ELF-1 (cell line): ENCODE measurements around the gene DIPK1A.
A peak's percentile ranks its signal among the peaks of the same experiment; 100 is the strongest.

Source experiments
- DNase-seq: peaks from one replicate; pipeline ENCODE4 v3.0.0-alpha.2; 2016; ENCODE audit warnings: low read depth, low spot score

Gene DIPK1A

DNA sequence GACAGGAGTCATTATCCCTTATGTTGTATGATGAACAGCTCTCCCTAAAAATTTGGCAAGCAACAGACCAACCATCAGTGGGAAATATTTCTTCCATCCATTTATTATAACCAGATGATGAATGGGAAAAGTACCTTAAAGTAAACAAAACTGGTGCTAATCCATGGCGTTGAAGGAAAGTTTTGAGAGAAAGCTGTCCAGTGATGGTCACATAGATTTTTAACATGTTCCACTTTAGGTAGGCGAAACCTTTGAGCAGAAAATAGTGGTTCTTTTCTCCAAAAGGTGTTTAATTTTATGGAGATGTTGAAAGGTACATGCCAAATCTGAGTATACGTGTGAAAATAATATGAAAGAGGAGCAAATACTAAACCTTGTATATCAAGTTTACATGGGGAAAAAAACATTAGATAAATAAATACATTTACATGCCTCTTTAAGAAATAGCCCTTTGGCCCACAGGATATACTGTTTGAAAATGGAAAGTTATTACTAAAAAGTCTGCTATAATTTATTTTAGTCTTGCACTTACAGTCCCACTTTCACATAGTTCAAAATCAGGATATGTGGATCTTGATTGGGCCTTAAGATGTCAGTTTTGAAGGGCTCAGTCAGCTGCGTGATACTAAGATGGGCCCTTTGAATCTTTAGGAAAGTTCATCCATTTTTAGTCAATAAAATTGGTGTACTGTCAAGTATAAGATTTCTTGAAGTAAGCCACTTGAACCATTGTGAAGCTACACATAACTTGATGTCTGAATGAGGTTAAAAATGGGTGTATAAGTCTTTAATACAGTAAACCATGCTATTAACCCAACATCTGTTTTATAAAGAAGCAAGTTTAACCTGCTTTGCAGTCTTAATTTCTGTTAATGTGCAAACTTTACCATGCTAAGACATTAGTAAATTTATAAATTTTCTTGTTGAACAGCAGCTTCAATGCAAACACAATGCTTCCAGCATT is 118.9 kb downstream of the DIPK1A start:
- no peak for DNase-seq

DNA sequence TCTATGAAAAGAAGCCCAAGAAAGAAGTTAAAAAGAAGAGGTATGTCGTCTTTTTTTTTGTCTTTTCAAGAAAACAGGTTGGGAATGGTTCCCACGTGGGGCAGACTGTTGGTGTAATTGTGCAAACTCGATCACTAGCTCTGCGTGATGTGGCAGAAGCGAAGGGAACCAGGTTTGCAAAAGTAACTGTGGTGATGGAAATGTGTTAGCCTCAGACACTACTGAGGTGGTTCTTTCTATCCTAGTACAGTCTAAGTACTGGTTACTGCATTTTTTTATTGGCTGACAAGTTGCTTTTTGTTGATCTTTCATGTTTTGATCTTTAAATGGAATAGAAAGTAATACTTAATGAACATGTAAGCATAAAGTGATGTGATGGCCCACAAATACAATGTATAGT is 120.7 kb downstream of the DIPK1A start:
- DNase-seq, result no peak

DNA sequence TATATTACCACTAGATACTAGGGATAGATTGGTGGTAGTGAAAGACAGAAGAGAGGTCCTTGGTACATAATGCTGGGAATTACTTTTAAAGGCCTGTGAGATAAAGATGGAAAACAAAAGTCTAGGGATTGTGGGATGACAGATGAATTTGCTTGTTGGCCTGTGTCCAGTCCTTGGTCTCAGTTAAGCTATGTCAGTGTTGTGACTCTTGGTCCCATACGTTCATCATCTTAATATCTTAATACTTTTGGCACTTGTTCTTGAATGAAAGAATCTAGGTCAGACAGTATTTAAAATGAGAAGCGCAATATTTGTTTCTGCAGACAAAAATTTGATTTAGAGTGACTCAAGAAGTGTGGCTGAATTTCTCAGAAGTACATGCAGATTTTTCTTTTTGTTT is 121.8 kb downstream of the DIPK1A start:
- no peak for DNase-seq

DNA sequence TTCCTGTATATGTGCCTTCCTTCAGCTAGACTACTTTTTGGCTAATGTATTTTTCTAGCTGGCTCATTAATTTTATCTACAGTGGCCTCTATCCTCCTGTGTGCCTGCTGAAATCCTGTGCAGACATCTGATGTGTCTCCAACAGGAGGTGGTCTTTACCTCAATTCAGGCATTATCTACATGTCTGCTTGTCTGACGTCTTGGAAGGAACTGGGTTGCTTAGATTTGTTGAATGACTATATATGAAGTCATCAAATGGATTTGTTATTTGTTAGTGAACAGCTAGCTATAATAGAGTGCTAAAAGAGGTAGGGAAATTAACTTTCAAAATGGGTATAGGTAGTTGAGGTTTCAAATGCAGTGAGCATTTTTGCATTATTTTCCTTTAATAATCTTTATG is 122.7 kb downstream of the DIPK1A start:
- DNase-seq, result no peak

DNA sequence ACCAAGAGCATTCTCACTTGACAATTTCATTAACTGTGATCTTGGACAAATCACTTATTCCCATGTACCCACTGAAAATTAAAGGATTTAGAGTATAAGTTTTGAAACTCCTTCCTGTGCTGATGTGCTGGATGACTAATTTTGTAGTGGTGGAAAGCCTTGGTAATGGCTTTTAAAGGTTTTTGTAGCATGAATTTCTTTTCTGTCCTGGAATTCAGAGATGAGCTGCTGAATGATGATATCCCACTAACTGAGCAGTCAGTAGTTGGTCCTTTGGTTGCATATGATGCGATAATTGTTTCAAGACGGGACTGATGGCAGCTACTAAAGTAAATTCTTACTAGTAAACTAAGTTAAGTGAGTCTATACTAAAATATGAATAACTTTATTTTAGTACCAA is 124.2 kb downstream of the DIPK1A start:
- DNase-seq, result no peak

DNA sequence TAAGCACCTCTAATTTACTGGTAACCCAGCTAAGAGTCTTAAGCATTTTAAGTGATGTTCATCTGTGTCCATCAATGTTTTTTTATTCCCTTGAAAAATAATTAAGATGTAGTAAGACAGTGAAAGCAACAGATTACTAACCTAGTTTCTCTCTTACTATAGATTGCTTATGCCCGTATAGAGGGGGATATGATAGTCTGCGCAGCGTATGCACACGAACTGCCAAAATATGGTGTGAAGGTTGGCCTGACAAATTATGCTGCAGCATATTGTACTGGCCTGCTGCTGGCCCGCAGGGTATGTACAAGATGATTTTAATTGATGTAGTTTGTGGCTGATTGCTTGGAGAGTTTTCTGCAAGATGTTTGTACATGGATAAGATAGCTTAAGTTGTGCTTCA is 126.6 kb downstream of the DIPK1A start:
- DNase-seq, result no peak

DNA sequence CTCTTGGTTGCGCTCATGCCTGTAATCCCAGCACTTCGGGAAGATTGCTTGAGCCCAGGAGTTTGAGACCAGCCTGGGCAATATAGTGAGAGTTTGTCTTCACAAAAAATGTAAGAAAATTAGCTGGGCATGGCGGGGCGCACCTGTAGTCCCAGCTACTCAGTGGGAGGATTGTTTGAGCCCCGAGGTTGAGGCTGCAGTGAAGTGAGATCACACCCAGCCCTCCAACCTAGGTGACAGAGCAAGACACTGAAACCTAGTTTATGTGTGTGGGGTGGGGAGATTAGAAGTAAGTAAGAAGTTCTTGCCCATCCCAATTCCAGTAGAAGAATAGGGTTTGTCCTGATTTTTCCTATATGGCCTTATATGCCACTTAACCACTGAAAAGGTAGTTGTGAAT is 127.4 kb downstream of the DIPK1A start:
- no peak for DNase-seq

DNA sequence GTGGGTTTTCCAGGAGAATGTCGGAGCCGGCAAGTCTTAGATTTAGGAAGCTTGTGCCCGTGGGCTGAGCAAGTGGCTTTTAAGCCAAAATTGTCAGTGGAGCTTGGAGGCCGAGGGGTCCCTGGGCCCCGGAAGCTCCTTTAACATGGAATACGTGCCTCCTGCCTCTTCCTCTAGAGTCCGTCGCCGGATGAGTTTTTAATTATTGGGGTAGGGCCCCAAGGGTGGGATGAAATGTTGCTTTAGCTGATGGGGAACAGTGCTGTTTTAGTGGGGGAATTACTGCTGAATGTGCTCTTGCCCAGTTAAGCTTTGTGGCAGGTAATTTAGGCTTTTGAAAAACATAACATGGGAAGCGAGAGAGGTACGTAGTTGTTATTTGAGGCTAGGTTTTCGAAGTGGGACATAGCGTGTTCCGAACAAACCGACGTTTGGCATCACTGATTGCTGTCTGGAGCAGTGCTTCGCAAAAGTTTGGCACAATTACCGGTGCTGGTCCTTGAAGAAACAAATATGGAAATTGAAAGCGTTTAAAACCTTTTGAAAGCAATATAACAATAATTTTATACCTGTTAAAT is 128.6 kb downstream of the DIPK1A start:
- no peak for DNase-seq

DNA sequence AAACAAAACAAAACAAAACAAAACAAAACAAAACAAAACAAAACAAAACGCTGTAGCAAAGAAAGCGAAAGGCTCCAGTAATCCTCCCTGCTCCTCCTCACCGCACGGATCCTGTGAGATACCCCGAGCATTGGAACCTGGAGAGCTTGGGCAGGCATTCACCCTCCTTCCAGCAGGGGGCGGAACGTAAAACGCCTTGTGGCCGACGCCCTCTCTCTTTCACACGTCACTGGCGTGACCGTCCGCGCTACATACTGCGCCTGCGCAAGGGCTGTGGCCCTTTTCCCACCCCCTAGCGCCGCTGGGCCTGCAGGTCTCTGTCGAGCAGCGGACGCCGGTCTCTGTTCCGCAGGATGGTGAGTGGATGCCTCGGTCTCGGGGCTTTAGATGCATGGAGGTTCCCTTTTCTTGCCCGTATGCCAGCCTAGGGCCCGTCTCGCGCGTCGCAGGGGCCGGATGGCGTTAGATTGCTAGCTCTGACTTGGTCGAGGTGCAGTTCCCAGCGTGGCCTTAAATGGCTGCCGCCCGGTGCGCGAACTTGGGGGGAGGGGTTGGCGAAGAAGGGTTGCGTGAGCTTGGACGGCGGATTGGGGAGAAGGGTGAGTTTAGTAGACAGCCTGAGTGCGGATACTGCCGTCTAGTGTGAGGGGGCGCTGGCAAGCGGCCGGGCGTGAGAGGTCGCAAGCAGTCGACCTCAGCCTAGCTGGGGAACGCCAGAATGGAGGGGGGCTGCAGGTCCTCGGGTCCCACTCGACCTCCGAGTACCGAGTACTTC is 129.3 kb downstream of the DIPK1A start, which contains the start of gene RPL5:
TSS of gene RPL5 (plus strand) at position 279 of the 775 bp plus-strand sequence. CDS start at position 354, 75 bp downstream.
- peak; percentile 99 for DNase-seq

DNA sequence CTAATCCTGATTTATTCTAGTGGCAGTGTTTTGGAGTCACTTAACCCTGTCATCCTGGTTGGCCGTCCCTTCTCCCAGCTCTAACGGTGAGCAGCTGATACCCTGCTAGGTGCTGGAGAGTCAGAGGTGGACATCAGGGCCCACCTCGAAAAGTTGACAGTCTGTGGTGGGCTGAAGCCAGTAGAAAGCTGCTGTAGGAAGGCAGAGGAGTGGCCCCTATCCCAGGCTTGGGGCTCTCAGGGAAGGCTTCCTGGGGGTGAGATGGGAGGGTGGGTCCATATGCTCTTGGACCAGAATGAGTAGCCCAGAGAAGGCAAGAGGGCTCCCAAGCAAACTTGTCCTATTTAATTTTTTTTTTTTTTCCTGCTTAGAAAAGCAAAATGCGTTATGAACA is 129.9 kb downstream of the DIPK1A start:
- DNase-seq, result no peak

DNA sequence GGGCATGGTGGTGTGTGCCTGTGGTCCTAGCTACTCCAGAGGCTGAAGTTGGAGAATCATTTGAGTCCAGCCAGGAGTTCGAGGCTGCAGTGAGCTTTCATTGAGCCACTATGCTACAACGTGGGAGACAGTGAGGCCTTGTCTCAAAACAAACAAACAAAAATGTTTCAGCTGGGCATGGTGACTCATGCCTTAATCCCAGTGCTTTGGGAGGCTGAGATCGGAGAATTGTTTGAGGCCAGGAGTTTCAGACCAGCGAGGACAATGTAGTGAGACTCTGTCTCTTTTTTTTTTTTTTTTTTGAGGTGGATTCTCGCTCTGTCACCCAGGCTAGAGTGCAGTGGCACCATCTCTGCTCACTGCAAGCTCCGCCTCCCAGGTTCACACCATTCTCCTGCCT is 134.5 kb downstream of the DIPK1A start:
- no peak for DNase-seq

DNA sequence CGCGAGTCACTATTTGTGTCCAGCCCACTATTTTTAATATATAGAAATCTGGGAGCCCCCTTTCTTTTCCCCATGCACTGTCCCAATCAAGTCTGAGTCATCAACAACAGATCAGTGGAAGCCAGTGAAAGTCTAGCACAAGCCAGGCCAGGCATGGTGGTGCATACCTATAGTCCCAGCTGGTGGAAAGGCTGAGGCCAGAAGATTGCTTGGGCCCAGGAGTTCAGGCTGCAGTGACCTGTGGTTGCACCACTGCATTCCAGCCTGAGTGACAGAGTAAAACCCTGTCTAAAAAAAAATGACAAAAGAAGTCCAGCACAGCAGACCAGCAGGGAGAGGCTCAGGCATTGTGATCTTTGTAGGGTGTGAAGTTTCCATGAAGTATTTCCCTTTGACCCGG is 138.4 kb downstream of the DIPK1A start:
- DNase-seq, result peak; percentile 77

DNA sequence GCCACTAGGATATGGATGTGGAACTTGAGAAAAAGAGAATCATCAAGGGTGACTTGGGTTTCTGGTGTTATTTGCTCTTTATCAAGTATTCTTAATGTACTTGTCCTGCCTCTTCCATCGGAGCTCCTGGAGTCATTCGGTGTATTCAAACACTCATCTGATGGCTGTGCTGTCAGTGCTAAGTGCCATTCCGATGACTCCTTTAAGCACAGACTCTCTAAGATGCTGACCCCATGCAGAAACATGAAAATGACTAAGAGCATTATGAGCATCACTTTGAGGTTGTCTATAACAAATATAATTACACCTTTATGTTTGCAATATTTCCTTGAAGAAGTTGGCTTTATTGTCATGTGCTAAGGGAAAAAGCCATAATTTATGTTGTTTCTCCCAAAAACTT is 140.7 kb downstream of the DIPK1A start:
- DNase-seq, result no peak

DNA sequence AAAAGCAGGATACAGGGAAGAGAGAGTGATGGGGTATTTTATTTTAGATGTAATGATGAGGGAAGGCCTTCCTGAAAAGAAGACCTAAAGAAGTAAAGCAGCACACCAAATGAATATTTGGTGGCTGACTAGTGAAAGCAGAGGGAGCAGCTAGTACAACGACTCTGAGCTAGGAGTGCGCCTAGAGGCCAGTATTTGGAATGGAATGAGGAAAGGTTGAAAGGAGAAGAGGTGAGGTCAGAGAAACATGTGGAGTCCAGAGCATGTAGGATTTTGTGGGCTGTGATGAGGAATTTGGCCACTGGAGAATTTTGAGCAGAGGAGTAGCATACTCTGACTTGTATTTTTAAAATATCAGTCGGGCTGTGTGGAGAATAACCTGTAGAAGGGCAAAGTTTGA is 141.2 kb downstream of the DIPK1A start:
- peak; percentile 57 for DNase-seq

DNA sequence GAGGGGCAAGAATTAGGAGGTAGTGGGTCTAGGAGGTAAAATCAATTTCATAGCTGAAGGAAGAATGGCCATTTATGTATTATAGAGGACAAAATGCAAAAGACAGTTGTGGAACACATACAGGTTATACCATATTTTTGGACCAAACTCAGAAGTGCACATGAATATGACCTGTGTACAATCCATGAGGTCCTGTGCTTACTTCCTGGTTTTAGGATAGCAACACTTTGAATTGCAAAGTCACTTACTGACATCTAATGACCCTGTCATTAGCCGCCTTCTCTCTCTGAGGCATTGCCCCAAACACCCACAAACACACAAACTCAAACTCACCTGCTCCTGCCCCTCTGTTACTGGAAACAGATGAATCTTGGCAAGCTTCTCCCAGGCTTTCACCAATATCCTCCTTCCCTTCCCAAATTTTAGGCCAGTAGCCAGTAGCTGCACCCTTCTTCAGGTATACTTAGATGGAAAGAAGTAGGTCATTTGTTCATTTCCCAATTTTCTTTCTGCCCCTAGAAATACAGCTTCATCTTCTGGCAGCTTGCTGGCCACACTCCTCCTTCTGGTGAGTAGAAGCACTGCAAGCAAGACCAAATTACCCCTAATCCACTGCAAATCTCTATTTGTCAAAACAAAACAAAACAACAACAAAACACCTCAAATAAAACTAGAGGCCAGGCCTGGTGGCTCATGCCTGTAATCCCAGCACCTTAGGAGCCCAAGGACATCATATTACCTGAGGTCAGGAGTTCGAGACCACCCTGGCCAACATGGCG is 143.1 kb downstream of the DIPK1A start:
- DNase-seq, result peak; percentile 47

DNA sequence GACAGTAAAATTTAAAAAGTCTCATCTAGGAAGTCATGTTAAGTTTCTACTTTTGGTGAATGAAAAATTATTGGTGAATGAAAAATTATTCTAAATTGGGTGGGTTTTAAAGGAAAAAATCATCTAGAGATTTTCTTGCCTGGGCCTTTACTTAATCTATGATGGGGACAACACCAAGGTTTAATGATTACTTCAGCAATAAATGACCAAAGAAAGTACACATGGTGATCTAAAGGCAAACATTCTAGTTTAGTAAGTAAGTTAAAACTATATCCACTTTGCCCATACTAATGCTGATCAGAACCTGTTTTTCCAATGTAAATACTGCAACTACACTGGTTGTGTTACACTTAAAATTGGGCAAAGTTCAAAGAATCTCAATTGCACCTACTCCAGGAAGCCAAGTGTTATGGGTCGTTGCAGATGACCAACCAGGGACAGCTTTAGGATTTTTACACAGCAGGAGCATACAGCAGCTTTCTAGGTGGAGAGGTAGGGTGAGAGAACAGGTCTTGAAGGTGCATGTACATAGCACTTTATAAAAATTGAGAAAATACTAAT is 144.0 kb downstream of the DIPK1A start:
- no peak for DNase-seq

DNA sequence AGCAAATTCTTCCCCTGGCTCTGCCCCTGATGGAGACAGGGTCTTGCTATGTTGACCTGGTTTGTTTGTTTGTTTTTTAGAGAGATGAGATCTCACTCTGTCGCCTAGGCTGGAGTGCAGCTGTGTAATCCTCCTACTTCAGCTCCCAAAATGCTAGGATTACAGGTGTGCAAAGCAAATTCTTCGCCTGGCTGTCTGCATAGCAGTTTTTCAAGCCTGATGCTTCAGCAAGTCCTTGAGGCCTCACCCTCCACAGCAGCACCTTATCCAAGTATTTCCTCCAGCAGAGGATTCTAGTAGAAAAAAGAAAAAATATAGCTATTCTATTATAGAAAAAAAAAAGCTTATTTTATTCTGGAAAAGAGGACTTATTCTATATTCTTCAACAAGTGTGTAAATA is 144.5 kb downstream of the DIPK1A start:
- no peak for DNase-seq

DNA sequence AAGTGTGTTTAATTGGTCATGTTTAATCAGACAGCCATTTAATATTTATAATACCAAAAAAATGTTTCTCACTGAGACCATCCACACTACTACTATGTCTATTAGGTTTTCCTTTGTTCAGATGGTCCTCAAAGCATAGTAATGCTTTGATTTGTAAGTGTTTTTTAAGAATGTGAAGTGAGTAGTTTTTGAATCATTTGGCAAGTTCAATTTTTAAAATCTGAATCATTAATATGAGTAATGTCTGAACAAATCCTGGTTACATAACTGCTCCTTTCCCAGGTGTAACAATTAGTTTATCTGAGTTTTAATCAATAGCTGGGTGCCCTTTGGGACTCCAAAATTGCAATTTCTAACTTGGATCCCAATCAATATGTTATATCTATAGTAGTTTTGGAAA is 152.9 kb downstream of the DIPK1A start:
- DNase-seq, result no peak

DNA sequence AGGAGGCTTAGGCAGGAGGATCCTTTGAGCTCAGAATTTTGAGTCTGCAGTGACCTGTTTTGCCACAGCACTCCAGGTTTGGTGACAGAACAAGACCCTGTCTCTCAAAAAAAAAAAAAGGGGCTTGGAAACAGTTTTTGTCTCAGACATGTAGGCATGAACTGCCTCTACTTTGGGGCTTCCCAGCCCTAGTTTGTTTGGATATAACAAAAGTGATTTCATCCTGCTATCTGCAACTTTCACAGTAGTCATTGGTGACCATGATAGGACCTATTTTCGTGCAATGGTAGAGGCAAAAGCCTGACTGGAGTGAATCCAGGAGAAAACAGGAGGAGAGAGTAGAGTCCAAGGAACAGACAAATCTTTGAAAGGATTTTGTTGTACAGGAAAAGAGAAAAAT is 156.0 kb downstream of the DIPK1A start:
- no peak for DNase-seq

DNA sequence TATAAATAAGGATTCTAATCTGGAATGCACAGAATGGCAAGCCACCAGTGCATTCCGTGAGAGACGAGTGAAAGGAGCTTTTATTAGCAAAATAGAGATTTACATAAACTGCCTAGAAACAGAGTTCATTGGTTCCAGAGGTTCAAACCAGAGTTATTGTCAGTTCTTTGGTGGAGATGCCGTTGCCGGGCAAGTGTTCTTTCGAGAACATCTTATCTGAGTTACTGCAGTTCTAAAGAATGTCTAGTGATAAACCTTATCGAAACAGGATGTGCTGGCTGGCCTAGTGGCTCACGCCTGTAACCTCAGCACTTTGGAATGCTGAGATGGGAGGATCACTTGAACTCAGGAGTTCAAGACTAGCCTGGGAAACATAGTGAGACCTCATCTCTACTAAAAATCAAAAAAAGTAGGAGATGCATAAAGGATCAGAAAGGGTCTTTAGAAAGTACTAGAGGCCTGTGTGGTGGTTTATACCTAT is 156.5 kb downstream of the DIPK1A start:
- DNase-seq, result peak; percentile 74
